K562 treated with DMSO at 1 percent for 48 hours (cell line): ENCODE results near the gene ILKAP. TPM values are rescaled to one million over a fixed set of nuclear protein-coding genes. Genes with fewer than 3 reads are reported as not detected.

Experiments used
- total RNA-seq: library from RNA; unstranded; fragments of 300-600 nt; gene quantifications from 2 replicates; pipeline ENCODE4 v1.2.3, GENCODE V29; 2022; ENCODE audit warnings: low replicate concordance; ENCODE audit errors: extremely low read depth

ILKAP gene
- not detected in 2 replicates for total RNA-seq

GRCh38 chr2:238203094-238203972 is at the start of gene ILKAP:
ILKAP (minus strand) TSS chr2:238203695; CDS start chr2:238203553, 142 bp downstream.

GRCh38 chr2:238239863-238240756 is 36.6 kb upstream of the ILKAP start, which contains the start of gene HES6:
HES6 (minus strand) TSS chr2:238240038; CDS start chr2:238239905, 133 bp downstream.

GRCh38 chr2:238158509-238159070 is 44.9 kb downstream of the ILKAP start, which contains the start of gene ERFE:
ERFE (plus strand) TSS chr2:238158970; CDS start chr2:238159008, 38 bp downstream.

GRCh38 chr2:238138331-238139195 is 64.9 kb downstream of the ILKAP start, which contains the start of gene KLHL30:
KLHL30 (plus strand) TSS chr2:238138668; CDS start chr2:238140755, 2,087 bp downstream.

Other genes with a start within 250 kb of the ILKAP start
- gene UBE2F, start 236.7 kb downstream of the ILKAP start, total RNA-seq, result not detected in 2 replicates
- gene SCLY, start 142.7 kb downstream of the ILKAP start, total RNA-seq, result not detected in 2 replicates
- not detected in 2 replicates for gene ESPNL, start 103.4 kb downstream of the ILKAP start, total RNA-seq
- gene KLHL30, start 65.0 kb downstream of the ILKAP start, total RNA-seq, result not detected in 2 replicates
- gene ERFE, start 44.7 kb downstream of the ILKAP start, total RNA-seq, result not detected in 2 replicates
- 377 TPM in 1 of 2 replicates, not detected in the other for gene HES6, start 36.3 kb upstream of the ILKAP start, total RNA-seq
- gene PER2, start 84.9 kb upstream of the ILKAP start, total RNA-seq, result not detected in 2 replicates
- gene TRAF3IP1, start 116.8 kb upstream of the ILKAP start, total RNA-seq, result not detected in 2 replicates
- not detected in 2 replicates for gene ASB1, start 223.2 kb upstream of the ILKAP start, total RNA-seq